ENCODE measurements around the gene MYH7. TPM values are rescaled to one million over a fixed set of nuclear protein-coding genes. Genes with fewer than 3 reads are reported as not detected.

MYH7 gene
- total and polyA plus RNA-seq, 2 donors (not counting 1 experiment from before 2014, with no cell fraction given) = not detected

- Histone ChIP-seq H3K9me3 (ENCODE audit: control insufficient read depth, insufficient read depth, low read depth, low read length) (no peaks in the 10 kb centered on the region), H3K27me3 (ENCODE audit: control insufficient read depth, insufficient read depth, low read length) (peaks cover 8% of the 10 kb centered on the region), H3K27ac (ENCODE audit: insufficient read depth, low read length) (no peak overlapping the region), H4K20me1 (ENCODE audit: control insufficient read depth, extremely low read depth, insufficient read depth, low read length) (no peaks in the 10 kb centered on the region), H3K79me2 (ENCODE audit: control insufficient read depth, insufficient read depth, low read length) (no peaks in the 10 kb centered on the region), H2AFZ (ENCODE audit: low read length) (no peak overlapping the region), H3K4me1 (ENCODE audit: control insufficient read depth, extremely low read depth, insufficient read depth, low read length) (no peaks in the 10 kb centered on the region), H3K4me3 (replicated peaks in 1 of 4; ENCODE audit: control extremely low read depth in 1 of 4, insufficient read depth in 1 of 4, low read depth in 3 of 4, low read length in 4 of 4) (no peak overlapping the region), H3K36me3 (ENCODE audit: control insufficient read depth, insufficient read depth, low read length) (no peaks in the 10 kb centered on the region), H3K9ac (ENCODE audit: insufficient read depth, low read length) (no peak overlapping the region), H3K4me2 (ENCODE audit: extremely low read depth, insufficient read depth, low read length) (no peak overlapping the region)
- no peak for DNase-seq (ENCODE audit: low read depth in 2 of 2)
- TF ChIP-seq CTCF (conservative IDR thresholded peaks at IDR 0.05 in 1 of 2, IDR thresholded peaks at IDR 0.05 in 1 of 2; ENCODE audit: low read depth in 1 of 2, low read length in 2 of 2) = no peak
- TF ChIP-seq EZH2 (IDR thresholded peaks at IDR 0.05; ENCODE audit: low read length, missing control alignments) = no peak
Observed at GRCh38 chr14:23439107-23439835, 3.8 kb upstream of the MYH7 start.

GRCh38 chr14:23438101-23438971, 2.9 kb upstream of the MYH7 start:
- H3K4me1 ChIP-seq (ENCODE audit: control insufficient read depth, extremely low read depth, insufficient read depth, low read length) = no peaks in the 10 kb centered on the region
- H3K36me3 ChIP-seq (ENCODE audit: control insufficient read depth, insufficient read depth, low read length) = no peaks in the 10 kb centered on the region
- H3K9me3 ChIP-seq (ENCODE audit: control insufficient read depth, insufficient read depth, low read depth, low read length) = no peaks in the 10 kb centered on the region
- peaks cover 5% of the 10 kb centered on the region for H3K27me3 ChIP-seq (ENCODE audit: control insufficient read depth, insufficient read depth, low read length)
- no peak overlapping the region for H3K9ac ChIP-seq (ENCODE audit: insufficient read depth, low read length)
- no peak overlapping the region for H3K4me2 ChIP-seq (ENCODE audit: extremely low read depth, insufficient read depth, low read length)
- no peaks in the 10 kb centered on the region for H3K79me2 ChIP-seq (ENCODE audit: control insufficient read depth, insufficient read depth, low read length)
- H3K4me3 ChIP-seq (replicated peaks in 1 of 4; ENCODE audit: control extremely low read depth in 1 of 4, insufficient read depth in 1 of 4, low read depth in 3 of 4, low read length in 4 of 4) = no peak overlapping the region
- DNase-seq (ENCODE audit: low read depth in 2 of 2) = no peak
- H2AFZ ChIP-seq (ENCODE audit: low read length) = no peak overlapping the region
- no peak overlapping the region for H3K27ac ChIP-seq (ENCODE audit: insufficient read depth, low read length)
- TF ChIP-seq EZH2 (IDR thresholded peaks at IDR 0.05; ENCODE audit: low read length, missing control alignments) (no peak), CTCF (conservative IDR thresholded peaks at IDR 0.05 in 1 of 2, IDR thresholded peaks at IDR 0.05 in 1 of 2; ENCODE audit: low read depth in 1 of 2, low read length in 2 of 2) (no peak)
- H4K20me1 ChIP-seq (ENCODE audit: control insufficient read depth, extremely low read depth, insufficient read depth, low read length) = no peaks in the 10 kb centered on the region
